ENCODE data around the gene SHISA9. TPM values are rescaled to one million over a fixed set of nuclear protein-coding genes. Genes with fewer than 3 reads are reported as not detected.

The SHISA9 gene
- total RNA-seq, 1 experiment from 2014 or later, result 0.29 TPM

DNA sequence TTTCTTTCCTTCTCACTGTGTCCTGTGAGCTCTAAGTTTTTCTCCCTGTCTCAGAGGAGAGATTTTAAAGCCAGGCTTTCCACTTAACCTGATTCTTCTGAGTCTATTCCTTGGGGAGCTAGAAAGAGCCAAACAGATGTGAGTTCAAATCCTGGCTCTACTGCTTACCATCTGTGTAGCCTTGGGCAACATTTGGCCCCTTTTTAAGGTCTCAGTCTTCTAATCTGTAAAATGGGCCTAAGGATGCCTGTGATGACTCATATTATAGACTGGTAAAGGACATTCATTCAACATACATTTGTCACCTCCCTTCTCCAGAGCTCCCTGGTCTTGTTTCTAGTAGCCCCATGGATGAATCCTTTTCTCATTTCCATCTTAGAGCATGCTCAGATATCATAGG lies 304.0 kb downstream of the SHISA9 start:
- no peak for TF ChIP-seq CTCF (IDR thresholded peaks at IDR 0.05; ENCODE audit: insufficient read depth in 1 of 2, low read depth in 1 of 2, low read length in 1 of 2, severe bottlenecking in 1 of 2, unreplicated experiment in 1 of 2)
- no peak for DNase-seq
- POLR2A ChIA-PET, result no interaction called here
- H3K4me3 ChIP-seq (ENCODE audit: low read depth, low read length), result no peak overlapping the region
- Mint-ChIP-seq H3K36me3 (ENCODE audit: insufficient read depth, unreplicated experiment) (no peaks in the 10 kb centered on the region), H3K4me3 (ENCODE audit: unreplicated experiment) (no peak overlapping the region), H3K9me3 (ENCODE audit: unreplicated experiment) (no peaks in the 10 kb centered on the region), H3K27ac (ENCODE audit: unreplicated experiment) (no peak overlapping the region), H3K27me3 (ENCODE audit: insufficient read depth, unreplicated experiment) (peaks cover 11% of the 10 kb centered on the region), H3K4me1 (ENCODE audit: low read depth, unreplicated experiment) (no peaks in the 10 kb centered on the region)
- H3K27me3 ChIP-seq (replicated peaks; ENCODE audit: control insufficient read depth, insufficient read depth, low read length), result no peaks in the 10 kb centered on the region
- H3K4me1 ChIP-seq, result no peaks in the 10 kb centered on the region
- H3K9me3 ChIP-seq, result no peaks in the 10 kb centered on the region
- intact Hi-C loops (cut with micrococcal nuclease; ENCODE audit: unreplicated experiment), result no loop called here
- CTCF ChIA-PET, result no interaction called here
- no peaks in the 10 kb centered on the region for H3K36me3 ChIP-seq (ENCODE audit: control insufficient read depth, insufficient read depth, low read length)
- BruUV-seq (replicated peaks), result no TSS peak

DNA sequence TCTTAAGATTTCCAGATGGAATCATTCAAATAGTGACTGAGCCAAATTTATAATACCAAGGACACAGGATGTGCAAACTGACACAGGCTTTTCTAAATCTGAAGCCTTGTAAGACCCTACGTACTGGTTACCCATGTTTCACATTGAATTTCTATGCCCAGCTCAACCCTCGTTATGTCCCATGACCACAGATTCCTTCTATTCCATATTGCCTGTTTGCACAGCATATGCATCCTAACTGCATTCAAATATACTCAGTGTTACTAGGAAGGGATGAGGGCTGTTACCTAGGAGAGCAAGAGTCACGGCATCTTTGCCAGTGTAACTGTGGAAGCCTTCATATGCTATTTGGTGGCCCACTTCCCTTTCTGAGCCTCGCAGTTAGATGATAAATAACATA lies 305.2 kb downstream of the SHISA9 start:
- ChIA-PET CTCF (no interaction called here), POLR2A (no interaction called here)
- Mint-ChIP-seq H3K9me3 (ENCODE audit: unreplicated experiment) (no peaks in the 10 kb centered on the region), H3K36me3 (ENCODE audit: insufficient read depth, unreplicated experiment) (no peaks in the 10 kb centered on the region), H3K27ac (ENCODE audit: unreplicated experiment) (no peak overlapping the region), H3K4me1 (ENCODE audit: low read depth, unreplicated experiment) (no peaks in the 10 kb centered on the region), H3K4me3 (ENCODE audit: unreplicated experiment) (no peak overlapping the region), H3K27me3 (ENCODE audit: insufficient read depth, unreplicated experiment) (peaks cover 11% of the 10 kb centered on the region)
- DNase-seq, result no peak
- Histone ChIP-seq H3K27me3 (replicated peaks; ENCODE audit: control insufficient read depth, insufficient read depth, low read length) (no peaks in the 10 kb centered on the region), H3K36me3 (ENCODE audit: control insufficient read depth, insufficient read depth, low read length) (no peaks in the 10 kb centered on the region), H3K4me3 (ENCODE audit: low read depth, low read length) (no peak overlapping the region), H3K9me3 (no peaks in the 10 kb centered on the region), H3K4me1 (no peaks in the 10 kb centered on the region)
- BruUV-seq (replicated peaks), result no TSS peak
- intact Hi-C loops (cut with micrococcal nuclease; ENCODE audit: unreplicated experiment), result no loop called here
- TF ChIP-seq CTCF (IDR thresholded peaks at IDR 0.05; ENCODE audit: insufficient read depth in 1 of 2, low read depth in 1 of 2, low read length in 1 of 2, severe bottlenecking in 1 of 2, unreplicated experiment in 1 of 2), result no peak

DNA sequence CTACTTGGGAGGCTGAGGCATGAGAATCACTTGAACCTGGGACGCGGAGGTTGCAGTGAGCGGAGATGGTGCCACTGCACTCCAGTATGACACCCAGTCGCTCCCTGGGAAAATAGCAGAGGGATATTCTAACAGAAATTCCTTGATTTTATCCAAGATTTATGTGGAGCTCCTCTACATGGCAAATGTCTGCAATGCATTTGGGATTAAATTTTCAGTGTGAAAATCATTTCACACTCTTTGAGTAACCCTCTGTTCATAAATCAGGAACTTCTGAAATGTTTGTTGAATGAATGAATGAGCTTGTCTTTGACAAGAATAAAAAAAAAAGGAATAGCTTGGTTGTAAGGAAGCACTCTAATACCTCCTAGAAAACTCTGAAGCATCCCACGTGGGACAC lies 305.8 kb downstream of the SHISA9 start:
- Mint-ChIP-seq H3K36me3 (ENCODE audit: insufficient read depth, unreplicated experiment) (no peaks in the 10 kb centered on the region), H3K4me3 (ENCODE audit: unreplicated experiment) (no peak overlapping the region), H3K27me3 (ENCODE audit: insufficient read depth, unreplicated experiment) (peaks cover 10% of the 10 kb centered on the region), H3K27ac (ENCODE audit: unreplicated experiment) (no peak overlapping the region), H3K9me3 (ENCODE audit: unreplicated experiment) (no peaks in the 10 kb centered on the region), H3K4me1 (ENCODE audit: low read depth, unreplicated experiment) (no peaks in the 10 kb centered on the region)
- ChIA-PET POLR2A (no interaction called here), CTCF (no interaction called here)
- no peak for DNase-seq
- no peak for TF ChIP-seq CTCF (IDR thresholded peaks at IDR 0.05; ENCODE audit: insufficient read depth in 1 of 2, low read depth in 1 of 2, low read length in 1 of 2, severe bottlenecking in 1 of 2, unreplicated experiment in 1 of 2)
- Histone ChIP-seq H3K4me3 (ENCODE audit: low read depth, low read length) (no peak overlapping the region), H3K9me3 (no peaks in the 10 kb centered on the region), H3K4me1 (no peaks in the 10 kb centered on the region), H3K27me3 (replicated peaks; ENCODE audit: control insufficient read depth, insufficient read depth, low read length) (no peaks in the 10 kb centered on the region), H3K36me3 (ENCODE audit: control insufficient read depth, insufficient read depth, low read length) (no peaks in the 10 kb centered on the region)
- intact Hi-C loops (cut with micrococcal nuclease; ENCODE audit: unreplicated experiment), result no loop called here
- no TSS peak for BruUV-seq (replicated peaks)
